K562 (cell line): Measurements from ENCODE around the gene GP1BB.

ENCODE experiments used
- MYBL2 ChIP-seq, 2 experiments: fragments of 450-650 bp in 1 of 2; sonication (generic) in 1 of 2; formaldehyde crosslinking in 1 of 2; IDR thresholded peaks; 2 replicates each; pipeline versions ENCODE4 v1.6.1 to v1.8.1; 2017 to 2022; ENCODE audit warnings: borderline replicate concordance in 1 of 2, inconsistent platforms in 1 of 2, low read depth in 1 of 2, mild to moderate bottlenecking in 1 of 2, missing genetic modification reagents in 1 of 2, moderate library complexity in 1 of 2
- SMAD1 ChIP-seq: fragments of 150-350 bp; IDR thresholded peaks from 2 replicates; pipeline ENCODE4 v1.6.1; 2014; ENCODE audit warnings: low read length, low read depth; ENCODE audit not compliant: partially characterized antibody
- SRF ChIP-seq, 2 experiments: fragments of 250-450, 450-650 bp in 1 of 2; sonication (Bioruptor Pico) in 1 of 2; sonication (generic) in 1 of 2; formaldehyde crosslinking; IDR thresholded peaks; 2 replicates each; pipeline versions ENCODE4 v1.5.0 to v1.5.1; 2020 to 2022; ENCODE audit warnings: mild to moderate bottlenecking in 1 of 2, missing genetic modification reagents in 1 of 2

DNA sequence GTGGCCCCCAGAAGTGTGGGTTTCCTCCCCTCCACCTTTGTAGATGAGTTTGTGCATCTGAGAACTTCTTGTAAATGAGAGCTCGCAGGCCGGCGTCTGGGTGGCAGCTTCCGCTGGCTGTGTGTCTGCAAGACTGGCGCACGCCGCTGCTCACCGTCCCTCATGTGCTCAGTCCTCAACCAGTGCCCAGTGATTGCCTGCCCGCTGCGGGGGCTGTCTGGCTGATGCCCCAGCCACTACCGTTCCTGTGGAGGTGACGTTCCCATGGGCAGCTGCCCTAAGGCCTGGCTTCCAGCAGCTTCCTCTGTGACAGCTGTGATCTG, 46.0 kb downstream of the GP1BB start:
- TF ChIP-seq SRF (CRISPR knock-in tag; IDR thresholded peaks at IDR 0.05) = no peak
- TF ChIP-seq SMAD1 = no peak
- no peak for TF ChIP-seq MYBL2 (IDR thresholded peaks at IDR 0.05; ENCODE audit: low read depth)
- no peak for TF ChIP-seq MYBL2 (CRISPR knock-in tag; IDR thresholded peaks at IDR 0.05; ENCODE audit: borderline replicate concordance)
